ENCODE results near the gene PGAM1. TPM values are rescaled to one million over a fixed set of nuclear protein-coding genes. Genes with fewer than 3 reads are reported as not detected.

Gene PGAM1
- polyA plus RNA-seq, 1 of the 3 experiments (the other 2 are of a cell fraction) = 398 TPM

DNA sequence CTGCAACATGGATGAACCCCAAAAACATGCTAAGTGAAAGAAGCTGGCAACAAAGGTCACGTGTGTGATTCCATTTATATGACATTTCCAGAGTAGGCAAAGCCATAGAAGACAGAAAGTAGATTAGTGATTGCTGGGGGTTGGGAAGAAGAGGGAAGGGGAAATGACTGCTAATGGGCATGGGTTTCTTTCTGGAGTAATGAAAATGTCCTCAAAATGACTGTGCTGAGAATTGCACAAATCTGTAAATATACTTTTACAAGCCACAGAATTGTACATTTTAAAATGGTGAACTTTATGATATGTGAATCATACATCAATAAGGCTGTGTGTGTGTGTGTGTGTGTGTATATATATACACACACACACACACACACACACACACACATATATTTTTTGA lies 56.4 kb downstream of the PGAM1 start:
- CTCF ChIA-PET = interaction anchor here (1.0 kb wide), 1 partner anchor 8 kb away, joined by 3 read pairs; no protein-coding TSS in a partner anchor
- H2AFZ ChIP-seq (ENCODE audit: low read depth) = no peak overlapping the region
- DNase-seq = no peak
- peaks cover 4% of the 10 kb centered on the region for H3F3A ChIP-seq (replicated peaks; ENCODE audit: insufficient read depth)
- no peaks in the 10 kb centered on the region for H3K9me2 ChIP-seq
- H3K4me1 ChIP-seq (ENCODE audit: control insufficient read depth in 1 of 2, insufficient read depth in 2 of 2, low read depth in 1 of 2, low read length in 1 of 2) = no peaks in the 10 kb centered on the region; a peak in 1 of 4 replicates
- no peak overlapping the region for H3K27ac ChIP-seq (ENCODE audit: low read depth in 2 of 2, low read length in 1 of 2)
- no peak overlapping the region for H3K9ac ChIP-seq
- no peak overlapping the region for H3K4me2 ChIP-seq
- no peaks in the 10 kb centered on the region for H3K27me3 ChIP-seq (ENCODE audit: insufficient read depth)
- TF ChIP-seq EZH2phosphoT487 (IDR thresholded peaks at IDR 0.05; ENCODE audit: borderline replicate concordance, low read depth) (no peak), RFX5 (IDR thresholded peaks at IDR 0.05; ENCODE audit: low read length) (no peak), FOSL2 (IDR thresholded peaks at IDR 0.05; ENCODE audit: borderline replicate concordance, low read depth) (no peak), RCOR1 (IDR thresholded peaks at IDR 0.05; ENCODE audit: low read length) (no peak), SMC3 (IDR thresholded peaks at IDR 0.05; ENCODE audit: low read depth, low read length) (no peak), TAF1 (IDR thresholded peaks at IDR 0.05; ENCODE audit: borderline replicate concordance, low read depth, low read length) (no peak), MEF2A (IDR thresholded peaks at IDR 0.05; ENCODE audit: borderline replicate concordance, low read depth) (no peak), TCF12 (IDR thresholded peaks at IDR 0.05) (no peak), FOXM1 (IDR thresholded peaks at IDR 0.05; ENCODE audit: low read depth) (no peak), MXI1 (IDR thresholded peaks at IDR 0.05; ENCODE audit: low read depth, low read length) (no peak)
- TF ChIP-seq, protein P1, sequence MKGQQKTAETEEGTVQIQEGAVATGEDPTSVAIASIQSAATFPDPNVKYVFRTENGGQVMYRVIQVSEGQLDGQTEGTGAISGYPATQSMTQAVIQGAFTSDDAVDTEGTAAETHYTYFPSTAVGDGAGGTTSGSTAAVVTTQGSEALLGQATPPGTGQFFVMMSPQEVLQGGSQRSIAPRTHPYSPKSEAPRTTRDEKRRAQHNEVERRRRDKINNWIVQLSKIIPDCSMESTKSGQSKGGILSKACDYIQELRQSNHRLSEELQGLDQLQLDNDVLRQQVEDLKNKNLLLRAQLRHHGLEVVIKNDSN (IDR thresholded peaks at IDR 0.05; ENCODE audit: borderline replicate concordance, low read depth) = no peak
- TF ChIP-seq, protein P2, sequence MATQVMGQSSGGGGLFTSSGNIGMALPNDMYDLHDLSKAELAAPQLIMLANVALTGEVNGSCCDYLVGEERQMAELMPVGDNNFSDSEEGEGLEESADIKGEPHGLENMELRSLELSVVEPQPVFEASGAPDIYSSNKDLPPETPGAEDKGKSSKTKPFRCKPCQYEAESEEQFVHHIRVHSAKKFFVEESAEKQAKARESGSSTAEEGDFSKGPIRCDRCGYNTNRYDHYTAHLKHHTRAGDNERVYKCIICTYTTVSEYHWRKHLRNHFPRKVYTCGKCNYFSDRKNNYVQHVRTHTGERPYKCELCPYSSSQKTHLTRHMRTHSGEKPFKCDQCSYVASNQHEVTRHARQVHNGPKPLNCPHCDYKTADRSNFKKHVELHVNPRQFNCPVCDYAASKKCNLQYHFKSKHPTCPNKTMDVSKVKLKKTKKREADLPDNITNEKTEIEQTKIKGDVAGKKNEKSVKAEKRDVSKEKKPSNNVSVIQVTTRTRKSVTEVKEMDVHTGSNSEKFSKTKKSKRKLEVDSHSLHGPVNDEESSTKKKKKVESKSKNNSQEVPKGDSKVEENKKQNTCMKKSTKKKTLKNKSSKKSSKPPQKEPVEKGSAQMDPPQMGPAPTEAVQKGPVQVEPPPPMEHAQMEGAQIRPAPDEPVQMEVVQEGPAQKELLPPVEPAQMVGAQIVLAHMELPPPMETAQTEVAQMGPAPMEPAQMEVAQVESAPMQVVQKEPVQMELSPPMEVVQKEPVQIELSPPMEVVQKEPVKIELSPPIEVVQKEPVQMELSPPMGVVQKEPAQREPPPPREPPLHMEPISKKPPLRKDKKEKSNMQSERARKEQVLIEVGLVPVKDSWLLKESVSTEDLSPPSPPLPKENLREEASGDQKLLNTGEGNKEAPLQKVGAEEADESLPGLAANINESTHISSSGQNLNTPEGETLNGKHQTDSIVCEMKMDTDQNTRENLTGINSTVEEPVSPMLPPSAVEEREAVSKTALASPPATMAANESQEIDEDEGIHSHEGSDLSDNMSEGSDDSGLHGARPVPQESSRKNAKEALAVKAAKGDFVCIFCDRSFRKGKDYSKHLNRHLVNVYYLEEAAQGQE (IDR thresholded peaks at IDR 0.05; ENCODE audit: low read depth, low read length) = no peak
- H4K20me1 ChIP-seq (ENCODE audit: insufficient read depth) = peaks cover 23% of the 10 kb centered on the region
- H3K36me3 ChIP-seq (replicated peaks in 1 of 2; ENCODE audit: control insufficient read depth in 1 of 2, insufficient read depth in 2 of 2, low read length in 1 of 2) = peaks cover 41 to 43% of the 10 kb centered on the region in 2 experiments
- WGBS (ENCODE audit: low lambda C conversion rate) = 92% methylated on average over 1 of the region's 1 CpG
- H3K4me3 ChIP-seq (ENCODE audit: low read depth in 2 of 2, low read length in 1 of 2) = no peak overlapping the region
- POLR2A ChIA-PET = no interaction called here
- H3K79me2 ChIP-seq (ENCODE audit: insufficient read depth) = peaks cover 61% of the 10 kb centered on the region
- H3K9me3 ChIP-seq = no peaks in the 10 kb centered on the region

Small RNA genes within 50 kb of the gene (small RNA-seq; reads per million reads assigned to genes)
- gene RF00019 = 0 reads per million in 7 experiments

Other genes starting within 250 kb of the PGAM1 start
- 0.02 and 0.05 TPM in 2 replicates for gene SLIT1, start 240.2 kb upstream of the PGAM1 start, polyA plus RNA-seq (2012; rRNA removed)
- 3.8 and 4.5 TPM in 2 replicates for gene ARHGAP19, start 133.6 kb upstream of the PGAM1 start, polyA plus RNA-seq (2012; rRNA removed)
- 1.3 and 1.8 TPM in 2 replicates for gene FRAT1, start 106.9 kb upstream of the PGAM1 start, polyA plus RNA-seq (2012; rRNA removed)
- gene FRAT2, start 91.5 kb upstream of the PGAM1 start, polyA plus RNA-seq (2012; rRNA removed) = 2.3 and 2.4 TPM in 2 replicates
- gene RRP12, start 24.9 kb upstream of the PGAM1 start, polyA plus RNA-seq (2012; rRNA removed) = 40.9 and 46.4 TPM in 2 replicates
- 49.0 and 50.0 TPM in 2 replicates for gene EXOSC1, start 19.8 kb downstream of the PGAM1 start, polyA plus RNA-seq (2012; rRNA removed)
- 71.5 and 84.2 TPM in 2 replicates for gene ZDHHC16, start 20.0 kb downstream of the PGAM1 start, polyA plus RNA-seq (2012; rRNA removed)
- gene MMS19, start 72.2 kb downstream of the PGAM1 start, polyA plus RNA-seq (2012; rRNA removed) = 56.9 and 83.9 TPM in 2 replicates
- gene UBTD1, start 72.7 kb downstream of the PGAM1 start, polyA plus RNA-seq (2012; rRNA removed) = 37.9 and 38.8 TPM in 2 replicates
- 0.72 and 0.99 TPM in 2 replicates for gene ANKRD2, start 146.6 kb downstream of the PGAM1 start, polyA plus RNA-seq (2012; rRNA removed)
- 2.9 and 4.8 TPM in 2 replicates for gene HOGA1, start 158.2 kb downstream of the PGAM1 start, polyA plus RNA-seq (2012; rRNA removed)
- gene C10orf62, start 163.5 kb downstream of the PGAM1 start, polyA plus RNA-seq (2012; rRNA removed) = 0.07 and 0.19 TPM in 2 replicates
- gene MORN4, start 207.3 kb downstream of the PGAM1 start, polyA plus RNA-seq (2012; rRNA removed) = 31.4 and 31.7 TPM in 2 replicates
- gene PI4K2A, start 214.5 kb downstream of the PGAM1 start, polyA plus RNA-seq (2012; rRNA removed) = 23.8 and 31.4 TPM in 2 replicates

All from SK-N-SH (cell line).